Nephron progenitor cell (in vitro differentiated cells): ENCODE data around the gene ERC2.

ENCODE experiments used
- DNase-seq: peaks from one replicate; pipeline ENCODE4 v3.0.0; 2021
- H3K27ac Mint-ChIP-seq: 2 replicates; pipeline ENCODE4 v1.8.0; 2021; ENCODE audit warnings: mild to moderate bottlenecking, moderate library complexity, mixed read lengths
- H3K27me3 Mint-ChIP-seq: 2 replicates; pipeline ENCODE4 v1.8.0; 2021; ENCODE audit warnings: mild to moderate bottlenecking, low read depth, mixed read lengths; ENCODE audit not compliant: poor library complexity
- H3K36me3 Mint-ChIP-seq: 2 replicates; pipeline ENCODE4 v1.8.0; 2021; ENCODE audit warnings: low read depth, mixed read lengths
- H3K4me1 Mint-ChIP-seq: 2 replicates; pipeline ENCODE4 v1.8.0; 2021; ENCODE audit warnings: mixed read lengths
- H3K4me3 Mint-ChIP-seq: 2 replicates; pipeline ENCODE4 v1.8.0; 2021; ENCODE audit warnings: mild to moderate bottlenecking, moderate library complexity, mixed read lengths
- H3K9me3 Mint-ChIP-seq: 2 replicates; pipeline ENCODE4 v1.8.0; 2021; ENCODE audit warnings: mild to moderate bottlenecking, moderate library complexity, mixed read lengths
- CTCF ChIP-seq: fragments of 200-600 bp; sonication (generic); IDR thresholded peaks from 2 replicates; pipeline ENCODE4 v1.5.0; 2021; ENCODE audit warnings: antibody characterized with exemption

Gene ERC2

GRCh38 chr3:56196700-56197099 is 271.6 kb downstream of the ERC2 start:
- DNase-seq = no peak
- no peak for TF ChIP-seq CTCF
- H3K9me3 Mint-ChIP-seq = no peaks in the 10 kb centered on the region
- peaks cover 5% of the 10 kb centered on the region for H3K4me1 Mint-ChIP-seq
- H3K36me3 Mint-ChIP-seq = no peaks in the 10 kb centered on the region
- H3K4me3 Mint-ChIP-seq = no peak overlapping the region
- H3K27me3 Mint-ChIP-seq = peaks cover 3% of the 10 kb centered on the region
- no peak overlapping the region for H3K27ac Mint-ChIP-seq

GRCh38 chr3:56193519-56193918 is 274.7 kb downstream of the ERC2 start:
- DNase-seq = no peak
- Mint-ChIP-seq H3K9me3 (no peaks in the 10 kb centered on the region), H3K4me3 (no peak overlapping the region), H3K36me3 (no peaks in the 10 kb centered on the region), H3K27ac (no peak overlapping the region), H3K27me3 (peaks cover 3% of the 10 kb centered on the region), H3K4me1 (no peaks in the 10 kb centered on the region)
- TF ChIP-seq CTCF = no peak

- no peaks in the 10 kb centered on the region for H3K36me3 Mint-ChIP-seq
- H3K4me3 Mint-ChIP-seq = no peak overlapping the region
- H3K9me3 Mint-ChIP-seq = no peaks in the 10 kb centered on the region
- DNase-seq = no peak
- no peak overlapping the region for H3K27ac Mint-ChIP-seq
- TF ChIP-seq CTCF = no peak
- peaks cover 3% of the 10 kb centered on the region for H3K27me3 Mint-ChIP-seq
- H3K4me1 Mint-ChIP-seq = no peaks in the 10 kb centered on the region
Observed at GRCh38 chr3:56192001-56192400, 276.3 kb downstream of the ERC2 start.

GRCh38 chr3:56190771-56191305 is 277.4 kb downstream of the ERC2 start:
- no peak for DNase-seq
- H3K4me1 Mint-ChIP-seq = no peaks in the 10 kb centered on the region
- H3K36me3 Mint-ChIP-seq = no peaks in the 10 kb centered on the region
- H3K9me3 Mint-ChIP-seq = no peaks in the 10 kb centered on the region
- no peak for TF ChIP-seq CTCF
- H3K27ac Mint-ChIP-seq = no peak overlapping the region
- H3K27me3 Mint-ChIP-seq = peaks cover 3% of the 10 kb centered on the region
- H3K4me3 Mint-ChIP-seq = no peak overlapping the region

- no peak for DNase-seq
- H3K27ac Mint-ChIP-seq = no peak overlapping the region
- H3K4me3 Mint-ChIP-seq = no peak overlapping the region
- no peaks in the 10 kb centered on the region for H3K36me3 Mint-ChIP-seq
- H3K4me1 Mint-ChIP-seq = no peaks in the 10 kb centered on the region
- H3K9me3 Mint-ChIP-seq = no peaks in the 10 kb centered on the region
- no peak for TF ChIP-seq CTCF
- H3K27me3 Mint-ChIP-seq = peaks cover 3% of the 10 kb centered on the region
Observed at GRCh38 chr3:56190130-56190529, 278.1 kb downstream of the ERC2 start.

GRCh38 chr3:56189536-56189935 is 278.7 kb downstream of the ERC2 start:
- Mint-ChIP-seq H3K4me3 (no peak overlapping the region), H3K4me1 (no peaks in the 10 kb centered on the region), H3K36me3 (no peaks in the 10 kb centered on the region), H3K27me3 (peaks cover 3% of the 10 kb centered on the region), H3K27ac (no peak overlapping the region), H3K9me3 (no peaks in the 10 kb centered on the region)
- no peak for TF ChIP-seq CTCF
- DNase-seq = no peak
